Endodermal cell (in vitro differentiated cells): ENCODE measurements around the gene COLQ. TPM values are rescaled to one million over a fixed set of nuclear protein-coding genes. Genes with fewer than 3 reads are reported as not detected.
A peak's percentile ranks its signal among the peaks of the same experiment; 100 is the strongest.

Experiments used
- DNase-seq: peaks from one replicate; pipeline ENCODE4 v3.0.0-alpha.2; 2017
- H3K27ac ChIP-seq: 2 replicates; pipeline ENCODE4 v1.5.1; 2013; ENCODE audit warnings: mild to moderate bottlenecking, low read depth, low read length, moderate library complexity
- H3K27me3 ChIP-seq: 2 replicates; pipeline ENCODE4 v1.6.1; 2013; ENCODE audit warnings: mild to moderate bottlenecking, low read length, moderate library complexity; ENCODE audit not compliant: insufficient read depth, control insufficient read depth, poor library complexity, severe bottlenecking
- H3K36me3 ChIP-seq: 2 replicates; pipeline ENCODE4 v1.7.0; 2013; ENCODE audit warnings: mild to moderate bottlenecking, low read length, moderate library complexity; ENCODE audit not compliant: control insufficient read depth, insufficient read depth
- H3K4me1 ChIP-seq: one replicate; pipeline ENCODE4 v1.7.0; 2013; ENCODE audit warnings: low read length; ENCODE audit not compliant: control insufficient read depth, insufficient read depth
- H3K4me3 ChIP-seq: 2 replicates; pipeline ENCODE4 v1.5.1; 2013; ENCODE audit warnings: mild to moderate bottlenecking, low read length, moderate library complexity
- H3K9ac ChIP-seq: 2 replicates; pipeline ENCODE4 v1.6.1; 2013; ENCODE audit warnings: mild to moderate bottlenecking, low read length, moderate library complexity; ENCODE audit not compliant: poor library complexity, severe bottlenecking; ENCODE audit errors: extremely low read depth
- H3K9me3 ChIP-seq: 2 replicates; pipeline ENCODE4 v1.6.1; 2013; ENCODE audit warnings: mild to moderate bottlenecking, low read length, moderate library complexity; ENCODE audit not compliant: control insufficient read depth
- H3K27ac Mint-ChIP-seq: 2 replicates; pipeline ENCODE4 v1.8.0; 2020; ENCODE audit warnings: mixed read lengths
- H3K27me3 Mint-ChIP-seq: 2 replicates; pipeline ENCODE4 v1.8.0; 2021; ENCODE audit warnings: mild to moderate bottlenecking, mixed read lengths; ENCODE audit not compliant: insufficient read depth
- H3K36me3 Mint-ChIP-seq: 2 replicates; pipeline ENCODE4 v1.8.0; 2020; ENCODE audit warnings: low read depth, mixed read lengths
- H3K4me1 Mint-ChIP-seq: 2 replicates; pipeline ENCODE4 v1.8.0; 2020; ENCODE audit warnings: mixed read lengths
- H3K4me3 Mint-ChIP-seq: 2 replicates; pipeline ENCODE4 v1.8.0; 2020; ENCODE audit warnings: mild to moderate bottlenecking, moderate library complexity, mixed read lengths
- H3K9me3 Mint-ChIP-seq: 2 replicates; pipeline ENCODE4 v1.8.0; 2020; ENCODE audit warnings: mild to moderate bottlenecking, mixed read lengths
- CTCF ChIP-seq: fragments of 200-600 bp; sonication (generic); conservative IDR thresholded peaks from 2 replicates; pipeline ENCODE4 v1.5.0; 2021; ENCODE audit warnings: antibody characterized with exemption, mild to moderate bottlenecking
- WGBS, 2 experiments: methylation state at CpG; one replicate each; pipeline versions ENCODE4 v1.1.5 to v1.1.7; 2013; ENCODE audit warnings: missing lambda C conversion rate in 2 of 2, mixed read lengths in 1 of 2; ENCODE audit not compliant: insufficient coverage in 1 of 2, insufficient read length in 1 of 2; 5-methylcytosine and 5-hydroxymethylcytosine counted together
- total RNA-seq, 2 donors: library from RNA; stranded (reverse); fragmentation: NEBNext Ultra II Directional in 1 of 2; extraction: Animal tissue kit (Norgen Biotek cat#: 25700) in 1 of 2; gene quantifications; 2 replicates in 1 of 2; 3 replicates in 1 of 2; pipeline ENCODE4 v1.2.1, GENCODE V29; 2021

Gene COLQ
- total RNA-seq, 2 donors from 2014 or later, result 3.1 to 7.3 TPM

GRCh38 chr3:15558581-15558980 lies 37.1 kb upstream of the COLQ start:
- H3K4me1 Mint-ChIP-seq, result peaks cover 4% of the 10 kb centered on the region

GRCh38 chr3:15557511-15557946 lies 36.0 kb upstream of the COLQ start:
- WGBS, 2 experiments, result 27 to 33% methylated on average over 2 to 3 of the region's 3 CpGs
- Histone ChIP-seq H3K9me3 (no peaks in the 10 kb centered on the region), H3K27ac (no peak overlapping the region), H3K27me3 (no peaks in the 10 kb centered on the region), H3K4me1 (no peaks in the 10 kb centered on the region), H3K36me3 (peaks cover 23% of the 10 kb centered on the region), H3K9ac (no peak overlapping the region), H3K4me3 (no peak overlapping the region)
- Mint-ChIP-seq H3K27ac (no peak overlapping the region), H3K9me3 (no peaks in the 10 kb centered on the region), H3K4me3 (no peak overlapping the region), H3K27me3 (no peaks in the 10 kb centered on the region), H3K4me1 (peaks cover 7% of the 10 kb centered on the region), H3K36me3 (peaks cover 33% of the 10 kb centered on the region)
- peak; percentile 85 for TF ChIP-seq CTCF
- DNase-seq, result peak; percentile 80

More at GRCh38 chr3:15558581-15558980, 37.1 kb upstream of the COLQ start:
- no peak for TF ChIP-seq CTCF
- H3K9ac ChIP-seq, result no peak overlapping the region
- H3K9me3 ChIP-seq, result no peaks in the 10 kb centered on the region
- WGBS, 2 experiments, result 91 to 97% methylated on average over 4 to 9 of the region's 9 CpGs
- DNase-seq, result no peak
- H3K9me3 Mint-ChIP-seq, result no peaks in the 10 kb centered on the region
- H3K27me3 ChIP-seq, result no peaks in the 10 kb centered on the region
- no peak overlapping the region for H3K4me3 ChIP-seq
- H3K27me3 Mint-ChIP-seq, result no peaks in the 10 kb centered on the region
- H3K27ac ChIP-seq, result no peak overlapping the region
- no peak overlapping the region for H3K27ac Mint-ChIP-seq
- H3K4me3 Mint-ChIP-seq, result no peak overlapping the region
- H3K36me3 Mint-ChIP-seq, result peaks cover 38% of the 10 kb centered on the region
- no peaks in the 10 kb centered on the region for H3K4me1 ChIP-seq
- peaks cover 33% of the 10 kb centered on the region for H3K36me3 ChIP-seq

DNA sequence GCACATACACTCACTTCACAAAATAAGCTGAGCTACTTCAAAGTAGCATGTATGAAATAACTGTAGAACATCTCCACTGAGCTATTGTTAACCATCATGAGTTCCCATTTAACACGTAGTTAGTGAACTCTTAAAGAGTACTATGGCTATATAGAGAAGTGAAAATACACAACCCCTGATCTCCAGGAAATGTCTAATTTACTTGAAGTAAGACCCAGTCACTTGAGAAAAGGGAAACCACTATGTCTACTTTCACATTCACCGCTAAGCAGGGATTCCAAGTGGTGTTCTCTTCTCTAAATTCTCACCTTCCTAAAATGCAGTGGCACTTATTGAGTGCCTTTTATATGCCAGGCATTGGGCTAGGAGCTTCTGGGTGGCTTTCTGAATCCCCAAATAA lies 35.0 kb upstream of the COLQ start:
- DNase-seq, result no peak
- Mint-ChIP-seq H3K4me3 (no peak overlapping the region), H3K36me3 (peaks cover 28% of the 10 kb centered on the region), H3K9me3 (no peaks in the 10 kb centered on the region), H3K27me3 (no peaks in the 10 kb centered on the region), H3K27ac (no peak overlapping the region), H3K4me1 (peaks cover 7% of the 10 kb centered on the region)
- Histone ChIP-seq H3K27me3 (no peaks in the 10 kb centered on the region), H3K9me3 (no peaks in the 10 kb centered on the region), H3K4me3 (no peak overlapping the region), H3K27ac (no peak overlapping the region), H3K9ac (no peak overlapping the region), H3K36me3 (peaks cover 16% of the 10 kb centered on the region), H3K4me1 (no peaks in the 10 kb centered on the region)
- 91% methylated on average over 2 of the region's 2 CpGs; no CpG with 5 or more reads in 1 of the 2 experiments for WGBS, 2 experiments
- no peak for TF ChIP-seq CTCF
